GM12873 (cell line): ENCODE results near the gene CUBN.

ENCODE experiments used
- TF ChIP-seq, protein P1 (sequence below): IDR thresholded peaks from 2 replicates; pipeline ENCODE4 v1.5.1; 2012; ENCODE audit warnings: low read depth, mild to moderate bottlenecking, moderate library complexity, low read length, control low read depth; ENCODE audit not compliant: insufficient read depth; ENCODE audit errors: missing control alignments

CUBN gene

DNA sequence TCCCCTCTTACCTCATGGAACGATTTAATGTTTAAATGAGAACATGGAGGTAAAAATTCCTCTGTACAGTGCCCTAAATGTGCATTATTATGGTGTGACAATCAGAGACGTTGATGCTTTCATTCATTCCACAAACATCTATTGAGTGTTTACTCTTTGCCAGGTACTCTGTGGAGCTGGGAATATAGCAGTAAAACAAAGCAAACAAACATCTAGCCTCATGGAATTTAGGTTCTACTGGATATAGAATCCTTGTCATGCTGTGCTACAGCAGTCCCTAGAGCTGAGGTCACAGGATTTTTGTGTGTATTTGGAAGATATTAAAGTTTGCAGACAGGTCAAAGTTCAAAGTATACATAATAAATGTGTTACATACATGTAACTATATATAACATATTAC lies 140.7 kb downstream of the CUBN start:
- TF ChIP-seq, protein P1, sequence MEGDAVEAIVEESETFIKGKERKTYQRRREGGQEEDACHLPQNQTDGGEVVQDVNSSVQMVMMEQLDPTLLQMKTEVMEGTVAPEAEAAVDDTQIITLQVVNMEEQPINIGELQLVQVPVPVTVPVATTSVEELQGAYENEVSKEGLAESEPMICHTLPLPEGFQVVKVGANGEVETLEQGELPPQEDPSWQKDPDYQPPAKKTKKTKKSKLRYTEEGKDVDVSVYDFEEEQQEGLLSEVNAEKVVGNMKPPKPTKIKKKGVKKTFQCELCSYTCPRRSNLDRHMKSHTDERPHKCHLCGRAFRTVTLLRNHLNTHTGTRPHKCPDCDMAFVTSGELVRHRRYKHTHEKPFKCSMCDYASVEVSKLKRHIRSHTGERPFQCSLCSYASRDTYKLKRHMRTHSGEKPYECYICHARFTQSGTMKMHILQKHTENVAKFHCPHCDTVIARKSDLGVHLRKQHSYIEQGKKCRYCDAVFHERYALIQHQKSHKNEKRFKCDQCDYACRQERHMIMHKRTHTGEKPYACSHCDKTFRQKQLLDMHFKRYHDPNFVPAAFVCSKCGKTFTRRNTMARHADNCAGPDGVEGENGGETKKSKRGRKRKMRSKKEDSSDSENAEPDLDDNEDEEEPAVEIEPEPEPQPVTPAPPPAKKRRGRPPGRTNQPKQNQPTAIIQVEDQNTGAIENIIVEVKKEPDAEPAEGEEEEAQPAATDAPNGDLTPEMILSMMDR = no peak

DNA sequence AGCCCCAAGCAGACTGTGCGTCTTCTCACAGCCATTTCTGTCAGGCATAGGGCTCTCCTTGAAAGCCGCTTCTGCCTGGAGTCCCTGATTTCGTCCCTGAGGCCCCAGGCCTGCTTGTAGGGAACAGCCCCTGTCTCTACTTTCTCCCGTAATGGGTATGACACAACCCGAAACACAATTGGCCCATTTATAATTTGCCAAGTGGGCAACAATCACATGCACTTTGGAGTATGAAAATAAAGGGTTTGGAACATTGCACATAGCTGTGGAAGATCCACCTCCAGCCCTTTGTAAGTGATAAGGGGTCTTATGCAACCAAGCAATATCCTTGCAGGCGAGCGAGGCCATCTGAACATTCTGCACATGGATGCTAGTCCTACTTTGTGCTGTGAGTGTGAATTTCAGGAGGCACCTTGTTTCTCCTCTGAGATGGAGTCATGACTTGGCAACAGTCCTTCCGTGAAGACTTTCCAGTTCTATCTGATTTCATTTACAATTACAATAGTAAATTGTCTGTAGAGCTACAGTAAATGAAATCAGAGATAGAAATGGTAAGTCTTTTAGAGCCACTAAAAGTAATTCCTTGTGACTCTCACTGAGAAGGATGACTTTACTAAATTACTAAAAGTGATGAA lies 141.5 kb downstream of the CUBN start:
- TF ChIP-seq, protein P1 = no peak

DNA sequence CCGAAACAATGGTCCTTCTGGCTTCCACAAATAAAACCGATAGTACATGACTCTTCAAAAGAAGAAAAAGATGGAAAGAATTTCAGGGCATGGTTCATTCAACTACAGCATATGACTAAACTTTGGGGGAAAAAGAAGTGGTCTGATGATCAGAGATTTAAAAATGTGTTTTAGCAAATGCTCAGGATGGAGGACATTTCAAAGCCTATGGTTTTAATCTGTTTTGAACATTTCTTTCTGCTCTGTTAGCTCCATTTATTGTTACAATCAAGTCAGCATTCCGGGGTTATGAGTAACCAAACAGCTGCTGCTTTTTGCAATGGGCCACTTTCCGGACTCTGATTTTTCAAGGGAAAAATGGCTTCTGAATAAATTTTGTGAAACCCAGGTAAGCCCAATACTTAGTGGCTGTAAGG lies 142.4 kb downstream of the CUBN start:
- TF ChIP-seq, protein P1 = no peak

DNA sequence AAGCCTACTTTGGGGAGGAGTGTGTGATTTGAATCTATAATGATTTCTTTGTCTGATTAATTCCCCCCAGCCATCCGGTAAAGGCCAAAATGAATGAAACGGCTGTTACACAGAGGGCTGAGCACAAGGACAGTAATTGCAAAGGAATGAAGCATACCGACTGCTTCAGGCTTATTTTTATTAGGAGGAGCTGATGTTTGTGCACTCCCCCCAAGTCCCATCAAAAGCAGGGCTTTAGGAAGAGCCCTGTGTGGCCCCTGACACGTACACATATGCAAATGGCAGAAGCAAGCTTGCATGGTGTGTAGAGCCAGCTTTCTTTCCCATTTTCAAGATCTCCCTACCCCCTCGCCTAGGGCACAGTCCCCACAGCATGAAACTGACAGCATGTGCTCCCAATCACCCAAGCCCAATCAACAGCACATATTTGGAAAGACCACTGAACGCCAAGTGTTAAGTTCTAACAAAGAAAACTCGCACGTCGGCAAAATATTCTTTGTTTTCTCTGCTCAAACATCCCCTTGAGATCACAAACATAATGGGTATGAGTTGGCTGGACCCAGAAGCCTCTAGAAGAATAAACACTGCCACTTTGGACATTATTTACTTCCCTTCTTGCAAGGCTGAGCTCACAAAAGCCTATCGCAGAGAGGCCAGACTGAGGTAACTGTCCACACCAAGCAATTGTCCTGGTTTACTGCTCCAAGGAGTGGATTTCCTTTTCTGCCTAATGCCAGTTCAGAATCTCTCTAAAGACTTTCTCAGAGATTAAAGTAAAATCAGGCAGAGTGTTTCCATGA lies 143.0 kb downstream of the CUBN start:
- TF ChIP-seq, protein P1 = no peak

DNA sequence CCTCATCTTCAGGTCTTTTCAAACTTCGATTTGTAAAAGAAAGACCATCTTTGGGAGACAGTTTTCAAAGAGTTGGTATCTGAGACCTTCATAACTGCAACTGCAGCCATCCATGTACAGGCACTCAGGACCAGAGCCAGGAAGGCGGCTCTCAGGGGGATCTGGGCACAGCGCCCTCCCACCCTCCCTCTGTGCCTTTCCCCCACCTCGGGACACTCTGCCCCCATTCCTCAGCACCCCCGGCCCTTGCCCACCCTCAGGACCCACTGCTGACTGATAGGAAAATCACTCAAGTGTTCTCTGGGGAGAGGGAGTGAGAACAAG lies 143.6 kb downstream of the CUBN start:
- TF ChIP-seq, protein P1 = no peak

DNA sequence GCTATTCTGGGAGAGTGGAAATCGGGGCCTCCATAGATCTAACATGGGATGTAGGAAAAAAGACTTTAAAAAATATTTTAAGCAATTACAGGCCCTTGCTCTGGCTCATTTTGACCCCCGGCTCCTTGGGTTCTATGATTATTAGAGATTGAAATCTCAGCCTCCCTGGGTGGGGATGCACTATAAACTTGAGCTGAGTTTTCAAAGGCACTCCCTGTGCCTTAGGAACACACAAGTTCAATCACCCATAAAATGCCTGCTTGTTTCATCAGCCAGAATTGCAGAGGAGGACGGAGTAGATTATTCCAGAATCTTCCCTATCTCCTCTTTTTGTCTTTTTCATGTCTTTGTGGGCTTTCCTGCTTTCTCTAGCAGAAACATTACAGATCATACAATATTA lies 145.4 kb downstream of the CUBN start:
- TF ChIP-seq, protein P1 = no peak

DNA sequence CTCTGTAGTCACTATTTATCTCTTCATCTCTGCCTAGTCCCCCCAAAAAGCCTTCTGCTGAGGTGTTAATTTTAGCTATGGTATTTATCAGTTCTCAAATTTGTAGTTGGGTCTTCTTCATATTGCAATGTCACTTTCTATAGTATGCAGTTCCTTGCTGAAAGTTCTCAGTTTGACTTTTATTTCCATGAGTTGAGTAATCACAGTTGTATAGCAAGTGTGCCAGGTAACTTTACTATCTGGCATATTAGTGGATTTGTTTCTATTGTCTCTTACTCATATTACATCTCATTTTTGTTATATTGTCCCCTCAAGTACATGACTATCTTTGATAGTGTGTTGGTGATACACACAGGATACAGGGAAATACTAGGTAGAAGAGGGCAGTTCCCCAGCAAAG lies 152.8 kb downstream of the CUBN start:
- TF ChIP-seq, protein P1 = no peak
